HG02678 (cell line): Measurements from ENCODE around the gene GPHN.
"Not testable (repeated sequence)": the region's sequence is repeated elsewhere in the genome, so short reads cannot be mapped to it uniquely, and the experiment has no call there.

Experiments used
- ATAC-seq: cut with Tn5 transposase; IDR thresholded peaks from one replicate; pipeline ENCODE4 v1.9.1; 2021; ENCODE audit warnings: mild to moderate bottlenecking, moderate library complexity; ENCODE audit not compliant: unreplicated experiment

The GPHN gene

GRCh38 chr14:66651536-66652220 lies 143.7 kb downstream of the GPHN start:
- no peak for ATAC-seq

- ATAC-seq = no peak
Measured at GRCh38 chr14:66652525-66653106, 144.7 kb downstream of the GPHN start.

GRCh38 chr14:66657780-66658179 lies 149.8 kb downstream of the GPHN start:
- ATAC-seq = no peak

- ATAC-seq = no peak
Measured at GRCh38 chr14:66662374-66662773, 154.4 kb downstream of the GPHN start.

GRCh38 chr14:66677780-66678179 lies 169.8 kb downstream of the GPHN start:
- no peak for ATAC-seq

GRCh38 chr14:66680216-66680615 lies 172.3 kb downstream of the GPHN start:
- ATAC-seq = no peak

GRCh38 chr14:66696326-66696725 lies 188.4 kb downstream of the GPHN start:
- ATAC-seq = no peak

GRCh38 chr14:66698503-66698902 lies 190.6 kb downstream of the GPHN start:
- no peak for ATAC-seq

GRCh38 chr14:66701813-66702212 lies 193.9 kb downstream of the GPHN start:
- no peak for ATAC-seq

- no peak for ATAC-seq
Measured at GRCh38 chr14:66708267-66708666, 200.3 kb downstream of the GPHN start.

GRCh38 chr14:66709291-66709690 lies 201.3 kb downstream of the GPHN start:
- no peak for ATAC-seq

- not testable (repeated sequence) for ATAC-seq
Measured at GRCh38 chr14:66714291-66714690, 206.3 kb downstream of the GPHN start.

- ATAC-seq = not testable (repeated sequence)
Measured at GRCh38 chr14:66715313-66715712, 207.4 kb downstream of the GPHN start.

GRCh38 chr14:66716227-66716626 lies 208.3 kb downstream of the GPHN start:
- ATAC-seq = no peak

- ATAC-seq = no peak
Measured at GRCh38 chr14:66717561-66718140, 209.7 kb downstream of the GPHN start.

- no peak for ATAC-seq
Measured at GRCh38 chr14:66724996-66725395, 217.0 kb downstream of the GPHN start.

- ATAC-seq = not testable (repeated sequence)
Measured at GRCh38 chr14:66731298-66731697, 223.4 kb downstream of the GPHN start.

GRCh38 chr14:66735853-66736252 lies 227.9 kb downstream of the GPHN start:
- no peak for ATAC-seq

GRCh38 chr14:66739826-66740225 lies 231.9 kb downstream of the GPHN start:
- no peak for ATAC-seq

- no peak for ATAC-seq
Measured at GRCh38 chr14:66745078-66745477, 237.1 kb downstream of the GPHN start.

- no peak for ATAC-seq
Measured at GRCh38 chr14:66746316-66747006, 238.5 kb downstream of the GPHN start.

- ATAC-seq = peak; percentile 59
Measured at GRCh38 chr14:66752109-66752508, 244.2 kb downstream of the GPHN start.
